Adrenal gland (tissue), 12 donors: ENCODE results near the gene NECTIN1. TPM values are rescaled to one million over a fixed set of nuclear protein-coding genes. Genes with fewer than 3 reads are reported as not detected.

Experiments
- DNase-seq, 7 donors: peaks; one replicate each; pipeline ENCODE4 v3.0.0-alpha.2; 2019 to 2020
- H3K27ac ChIP-seq, 5 donors: fragments of 200-600 bp; sonication (generic) in 4 of 5; 1 replicate in 3 of 5; 2 replicates in 2 of 5; pipeline versions ENCODE4 v1.5.1 to v1.8.0; 2016 to 2020; ENCODE audit warnings: mild to moderate bottlenecking in 1 of 5
- H3K27me3 ChIP-seq: fragments of 200-600 bp; 2 replicates; pipeline ENCODE4 v1.8.0; 2021
- H3K36me3 ChIP-seq, 2 donors: fragments of 200-600 bp; replicated peaks in 1 of 2; 1 replicate in 1 of 2; 2 replicates in 1 of 2; pipeline versions ENCODE4 v1.5.1 to v1.8.0; 2018 to 2022
- H3K4me1 ChIP-seq, 2 donors: fragments of 200-600 bp; replicated peaks in 1 of 2; 1 replicate in 1 of 2; 2 replicates in 1 of 2; pipeline versions ENCODE4 v1.5.1 to v1.8.0; 2018 to 2021
- H3K4me3 ChIP-seq, 4 donors: fragments of 200-600 bp; sonication (generic) in 3 of 4; one replicate each; pipeline ENCODE4 v1.5.1; 2016 to 2018
- H3K9me3 ChIP-seq, 3 donors: fragments of 200-600 bp; sonication (generic) in 1 of 3; replicated peaks in 1 of 3; 1 replicate in 2 of 3; 2 replicates in 1 of 3; pipeline versions ENCODE4 v1.5.1 to v1.8.0; 2016 to 2021
- CTCF ChIP-seq, 6 experiments: fragments of 450-650 bp in 4 of 6; fragments of 200-600 bp in 2 of 6; sonication (generic) in 1 of 6; IDR thresholded peaks; 1 replicate in 5 of 6; 2 replicates in 1 of 6; pipeline versions ENCODE4 v1.5.1 to v1.8.0; 2016 to 2021; ENCODE audit warnings: antibody characterized with exemption in 6 of 6, mild to moderate bottlenecking in 2 of 6, moderate library complexity in 1 of 6
- POLR2A ChIP-seq, 2 donors: fragments of 450-650 bp; IDR thresholded peaks; one replicate each; pipeline ENCODE4 v1.6.1; 2017; ENCODE audit warnings: antibody characterized with exemption in 2 of 2, mild to moderate bottlenecking in 2 of 2, moderate library complexity in 1 of 2
- WGBS, 4 donors: extraction: QIAGEN DNeasy Blood & Tissue Kit in 2 of 4; methylation state at CpG; one replicate each; pipeline versions ENCODE4 v1.1.5 to v1.1.7; 2013 to 2017; 5-methylcytosine and 5-hydroxymethylcytosine counted together
- intact Hi-C, 2 donors: fragments of 100-400 bp; cut with DNase I; formaldehyde crosslinking; loops; one replicate each; pipeline versions ENCODE4 v1.14.1 to v1.15.0; 2022 to 2023
- polyA plus RNA-seq, 3 donors: library from polyadenylated mRNA; stranded (reverse); fragments of 200-250 nt in 2 of 3; fragments of 350-450 nt in 1 of 3; fragmentation: Illumina TruSeq in 1 of 3; extraction: RNeasy Lipid Tissue Mini Kit (QIAGEN cat#74804) in 1 of 3; gene quantifications; one replicate each; pipeline ENCODE4 v1.2.3, GENCODE V29; 2013 to 2014
- total RNA-seq, 9 donors: library from RNA; depleted of rRNA in 4 of 9; stranded (reverse); fragments of >200 nt in 4 of 9; fragments of 120-200 nt in 1 of 9; fragmentation: NEBNext Ultra II Directional in 1 of 9; extraction: Animal tissue kit (Norgen Biotek cat#: 25700) in 1 of 9; gene quantifications; one replicate each; pipeline versions ENCODE4 v1.1.0 to v1.2.4, GENCODE V29; 2013 to 2023
- donor health status: healthy with polysubstance abuse.
- donor health status: Bipolar disorder and iron deficiency.
- donor health status: DM: yes; HTN: yes; CAD: no.
- donor health status: DM: no; HTN: no; CAD: no.
- donor health status: DM: no; HTN: no; CAD: no.
- donor health status: DM: yes; HTN: yes; CAD: no.

Gene NECTIN1
- total and polyA plus RNA-seq, 12 donors, result 1.6 to 19.6 (median 5.4) TPM

GRCh38 chr11:119639642-119640205 lies 89.3 kb downstream of the NECTIN1 start:
- no peaks in the 10 kb centered on the region for H3K4me1 ChIP-seq
- intact Hi-C loops, result no loop called here
- WGBS, 4 donors, result 62 to 69% (median 65%) methylated on average over 9 to 11 of the region's 11 CpGs
- no peak overlapping the region for H3K27ac ChIP-seq
- H3K4me3 ChIP-seq, result no peak overlapping the region
- TF ChIP-seq POLR2A (IDR thresholded peaks at IDR 0.05) (no peak), CTCF (IDR thresholded peaks at IDR 0.05) (no peak)
- DNase-seq, result no peak
- H3K27me3 ChIP-seq, result no peaks in the 10 kb centered on the region
- H3K9me3 ChIP-seq, result no peaks in the 10 kb centered on the region
- no peaks in the 10 kb centered on the region for H3K36me3 ChIP-seq

GRCh38 chr11:119638851-119639250 lies 90.1 kb downstream of the NECTIN1 start:
- H3K4me3 ChIP-seq, result no peak overlapping the region
- H3K27ac ChIP-seq, result no peak overlapping the region
- no peaks in the 10 kb centered on the region for H3K27me3 ChIP-seq
- TF ChIP-seq POLR2A (IDR thresholded peaks at IDR 0.05) (no peak), CTCF (IDR thresholded peaks at IDR 0.05) (no peak)
- H3K4me1 ChIP-seq, result no peaks in the 10 kb centered on the region
- 71 to 88% (median 80%) methylated on average over 7 to 11 of the region's 11 CpGs for WGBS, 4 donors
- no peaks in the 10 kb centered on the region for H3K9me3 ChIP-seq
- no peaks in the 10 kb centered on the region for H3K36me3 ChIP-seq
- intact Hi-C loops, result no loop called here
- no peak for DNase-seq

- H3K36me3 ChIP-seq, result no peaks in the 10 kb centered on the region
- intact Hi-C loops, result no loop called here
- H3K4me3 ChIP-seq, result no peak overlapping the region
Observed at GRCh38 chr11:119637481-119637880, 91.5 kb downstream of the NECTIN1 start.

GRCh38 chr11:119635776-119636175 lies 93.2 kb downstream of the NECTIN1 start:
- H3K27ac ChIP-seq, result no peak overlapping the region
- no peak for DNase-seq
- H3K36me3 ChIP-seq, result no peaks in the 10 kb centered on the region
- 90 to 98% (median 92%) methylated on average over 8 of the region's 8 CpGs for WGBS, 4 donors
- intact Hi-C loops, result no loop called here
- no peaks in the 10 kb centered on the region for H3K9me3 ChIP-seq
- no peak for TF ChIP-seq CTCF (IDR thresholded peaks at IDR 0.05)
- TF ChIP-seq POLR2A (IDR thresholded peaks at IDR 0.05), result no peak
- no peak overlapping the region for H3K4me3 ChIP-seq
- no peaks in the 10 kb centered on the region for H3K27me3 ChIP-seq
- no peaks in the 10 kb centered on the region for H3K4me1 ChIP-seq

More at GRCh38 chr11:119637481-119637880, 91.5 kb downstream of the NECTIN1 start:
- H3K27ac ChIP-seq, result no peak overlapping the region
- 80 to 88% (median 86%) methylated on average over 2 to 4 of the region's 4 CpGs for WGBS, 4 donors
- no peaks in the 10 kb centered on the region for H3K27me3 ChIP-seq
- TF ChIP-seq POLR2A (IDR thresholded peaks at IDR 0.05), result no peak
- no peak for TF ChIP-seq CTCF (IDR thresholded peaks at IDR 0.05)
- H3K4me1 ChIP-seq, result no peaks in the 10 kb centered on the region
- H3K9me3 ChIP-seq, result no peaks in the 10 kb centered on the region
- DNase-seq, result no peak
